Activated gamma-delta T cell treated with anti-CD3 and anti-CD28 coated beads, Interleukin-2, amount 50 U/mL, for 16 hours (primary cell): Measurements from ENCODE around the gene CCDC106.

ENCODE experiments used
- DNase-seq: peaks from one replicate; pipeline ENCODE4 v3.0.0-alpha.2; 2020; ENCODE audit warnings: low read depth

CCDC106 gene

DNA sequence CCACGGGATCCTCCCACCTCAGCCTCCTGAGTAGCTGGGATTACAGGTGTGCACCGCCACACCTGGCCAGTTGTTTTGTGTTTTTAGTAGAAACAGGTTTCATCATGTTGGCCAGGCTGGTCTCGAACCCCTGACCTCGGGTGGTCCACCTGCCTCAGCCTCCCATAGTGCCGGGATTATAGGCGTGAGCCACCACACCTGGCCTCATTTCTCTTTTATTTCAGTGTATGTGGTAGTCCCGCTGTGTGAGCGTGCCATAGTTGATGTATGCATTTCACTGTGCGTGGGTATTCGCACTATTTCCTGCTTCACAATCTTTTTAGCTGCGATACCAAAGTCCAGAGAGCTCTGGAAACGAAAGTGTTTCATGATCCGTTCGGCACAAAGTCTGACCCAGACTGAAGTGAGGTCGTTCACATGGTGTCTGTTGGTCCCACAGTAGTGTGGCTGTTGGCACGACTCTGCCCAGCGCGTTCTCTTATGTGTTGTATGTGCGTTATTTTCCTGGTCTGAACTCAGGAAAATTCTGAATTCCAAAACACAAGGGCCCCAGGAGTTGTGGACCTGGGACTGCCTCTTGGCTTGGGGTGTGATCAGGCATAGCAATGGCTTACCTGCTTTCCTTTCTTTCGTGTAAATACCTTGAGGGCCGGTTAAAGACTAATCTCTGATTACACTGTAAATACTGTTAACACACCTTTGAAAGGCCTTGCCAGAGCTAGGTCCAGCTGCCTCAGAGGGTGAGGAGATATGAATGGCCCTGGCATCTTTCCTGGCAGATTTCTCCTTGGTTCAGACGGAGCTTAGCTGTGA, 35.6 kb downstream of the CCDC106 start:
- no peak for DNase-seq

DNA sequence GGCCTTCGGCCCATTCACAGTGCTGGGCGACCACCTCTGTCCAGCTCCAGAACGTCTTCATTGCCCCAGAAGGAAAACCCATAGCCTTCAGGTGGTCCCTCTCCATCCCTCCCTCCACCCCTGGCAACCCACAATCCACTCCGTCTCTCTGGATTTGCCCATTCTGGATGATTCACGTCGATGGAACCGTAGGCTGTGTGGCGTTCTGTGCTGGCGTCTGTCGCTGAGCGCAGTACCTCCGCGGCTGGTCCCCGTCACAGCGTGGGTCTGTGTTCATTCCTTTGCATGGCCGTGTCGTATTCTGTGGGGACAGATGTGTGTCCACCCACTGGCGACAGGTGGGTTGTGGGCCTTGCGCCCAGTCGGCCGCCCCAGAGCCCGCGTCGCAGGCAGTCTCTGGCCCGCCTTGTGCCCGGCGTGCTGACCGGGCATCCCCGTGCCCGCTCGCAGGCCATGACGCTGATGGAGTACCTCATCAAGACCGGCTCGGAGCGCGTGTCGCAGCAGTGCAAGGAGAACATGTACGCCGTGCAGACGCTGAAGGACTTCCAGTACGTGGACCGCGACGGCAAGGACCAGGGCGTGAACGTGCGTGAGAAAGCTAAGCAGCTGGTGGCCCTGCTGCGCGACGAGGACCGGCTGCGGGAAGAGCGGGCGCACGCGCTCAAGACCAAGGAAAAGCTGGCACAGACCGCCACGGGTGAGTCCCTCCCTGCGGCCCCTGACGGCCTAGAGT, 37.1 kb downstream of the CCDC106 start:
- DNase-seq = no peak

DNA sequence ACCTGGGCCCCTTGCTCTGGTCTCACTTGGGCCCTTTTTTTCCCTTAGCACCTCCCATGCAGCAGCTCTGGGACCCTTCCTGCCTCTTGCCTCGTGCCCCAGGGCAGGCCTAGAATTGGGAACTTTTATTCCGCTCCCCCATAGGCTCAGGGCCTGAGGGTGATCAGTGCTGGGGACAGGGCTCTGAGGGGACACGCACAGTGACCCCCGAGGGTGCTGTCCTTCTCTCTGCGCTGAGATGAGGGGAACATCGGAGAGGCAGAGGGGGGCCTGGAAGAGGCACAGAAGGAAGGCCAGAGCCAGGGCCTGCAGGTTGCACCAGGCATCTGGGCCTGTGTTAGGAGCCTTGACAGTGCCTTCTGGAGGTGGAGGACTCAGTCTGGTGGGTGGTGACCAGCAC, 37.8 kb downstream of the CCDC106 start:
- no peak for DNase-seq

DNA sequence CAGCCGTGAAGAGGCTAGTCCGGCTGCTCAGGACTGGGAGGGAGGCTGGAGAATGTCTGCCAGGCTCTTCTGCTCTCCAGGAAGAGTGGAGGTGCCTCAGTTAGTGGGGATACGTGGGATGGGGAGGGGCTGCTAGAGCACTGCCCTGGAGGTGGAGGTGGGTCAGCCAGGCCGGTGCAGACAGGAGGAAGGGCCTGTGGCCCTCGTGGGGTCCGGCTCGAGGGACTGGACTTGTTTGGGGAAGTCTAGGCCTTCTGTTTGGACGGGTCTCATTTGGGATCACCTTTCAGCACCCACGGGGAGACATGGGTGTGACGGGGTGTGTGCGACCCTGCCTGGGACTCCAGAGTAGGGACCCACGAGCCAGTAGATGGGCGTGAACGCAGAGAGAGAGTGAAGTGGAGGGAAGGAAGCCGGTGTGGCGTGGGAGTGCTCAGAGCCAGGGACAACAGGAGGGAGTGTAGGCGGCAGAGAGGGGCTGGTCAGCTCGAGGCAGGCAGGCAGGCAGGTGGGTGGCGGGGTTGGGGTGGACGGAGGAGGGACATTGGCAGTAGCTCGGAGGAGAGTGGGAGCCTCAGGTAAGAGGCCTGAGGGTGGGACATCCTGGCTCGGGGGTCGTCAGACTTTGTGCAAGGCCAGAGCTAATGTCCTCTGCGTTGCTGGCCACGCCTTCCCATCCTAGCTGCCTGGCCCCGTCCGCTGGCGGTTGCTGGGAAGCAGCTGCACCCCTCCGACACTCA, 38.5 kb downstream of the CCDC106 start:
- DNase-seq = no peak

DNA sequence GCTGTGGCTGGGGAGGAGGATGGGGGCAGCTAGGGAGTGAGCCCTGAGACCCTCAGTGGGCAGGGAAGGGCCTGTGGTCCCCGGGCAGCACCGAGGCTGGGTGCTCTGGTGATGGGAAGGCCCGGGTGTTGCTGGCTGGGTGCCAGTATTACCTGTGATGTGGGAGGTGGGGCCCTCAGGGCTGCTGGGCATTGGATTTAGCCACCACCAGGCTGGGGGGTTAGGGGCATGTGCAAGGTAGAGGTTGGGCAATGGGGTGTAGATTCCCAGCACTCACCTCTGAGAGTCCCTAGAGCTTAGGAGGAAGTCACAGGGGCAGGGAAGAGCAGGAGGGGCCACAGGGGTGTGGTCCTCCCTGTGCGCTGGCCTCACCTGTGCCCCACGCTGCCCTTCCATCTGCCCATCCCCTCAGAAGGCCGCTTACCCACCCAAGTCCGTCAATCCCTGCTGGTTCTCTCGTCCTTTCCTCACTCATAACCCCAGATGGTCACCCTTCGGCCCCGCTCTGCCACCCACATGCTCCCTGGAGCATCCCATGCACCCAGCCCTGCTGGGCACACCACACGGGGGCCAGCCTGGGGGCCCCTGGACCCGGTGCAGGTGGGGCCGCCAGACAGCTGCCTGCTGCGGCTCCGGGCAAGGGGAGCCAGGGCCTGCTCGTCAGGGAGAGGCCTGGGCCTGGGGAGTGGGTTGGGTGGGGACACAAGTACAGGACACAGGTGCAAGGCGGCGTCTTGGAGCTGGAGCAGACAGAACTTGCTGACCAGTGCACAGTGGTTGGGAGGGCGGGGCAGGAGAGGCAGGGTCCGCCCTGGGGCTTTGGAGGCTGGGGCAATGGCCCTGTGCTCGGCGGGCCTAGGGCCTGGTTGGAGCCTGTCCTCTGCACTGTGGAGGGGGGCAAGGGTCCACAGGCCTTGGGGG, 39.5 kb downstream of the CCDC106 start:
- DNase-seq = no peak

DNA sequence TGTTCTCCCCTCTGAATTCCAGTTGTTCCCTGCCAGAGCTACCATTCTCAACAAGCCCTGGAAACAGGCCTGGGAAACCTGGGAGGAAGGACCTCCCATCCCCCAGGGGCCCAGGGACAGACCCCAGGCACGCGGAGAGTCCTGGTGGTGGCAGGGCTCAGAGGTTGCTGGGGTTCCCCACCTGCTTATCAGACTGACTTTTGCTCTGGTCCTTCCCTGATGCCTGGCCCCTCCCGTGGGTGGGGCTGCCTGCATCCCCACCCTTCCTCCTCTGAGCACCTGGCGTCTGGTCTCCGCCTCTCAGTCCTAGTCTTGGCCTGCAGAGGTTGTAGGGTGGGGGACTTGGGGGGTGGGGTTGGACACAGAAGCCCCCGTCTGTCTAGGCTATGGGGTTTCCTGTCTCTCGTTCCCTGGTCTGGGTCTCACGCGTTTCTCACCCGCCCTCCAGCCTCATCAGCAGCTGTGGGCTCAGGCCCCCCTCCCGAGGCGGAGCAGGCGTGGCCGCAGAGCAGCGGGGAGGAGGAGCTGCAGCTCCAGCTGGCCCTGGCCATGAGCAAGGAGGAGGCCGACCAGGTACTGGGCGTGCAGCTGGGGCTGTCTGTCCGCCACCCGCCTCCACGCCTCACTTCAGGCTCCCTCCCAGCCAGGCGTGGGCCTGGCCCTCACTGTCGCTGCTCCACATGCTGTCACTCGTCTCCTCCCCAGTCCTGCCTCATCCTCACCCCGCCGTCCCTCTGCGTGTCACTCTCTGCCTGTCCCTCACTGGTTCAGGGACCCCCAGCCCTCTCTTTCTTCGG, 40.6 kb downstream of the CCDC106 start:
- no peak for DNase-seq

DNA sequence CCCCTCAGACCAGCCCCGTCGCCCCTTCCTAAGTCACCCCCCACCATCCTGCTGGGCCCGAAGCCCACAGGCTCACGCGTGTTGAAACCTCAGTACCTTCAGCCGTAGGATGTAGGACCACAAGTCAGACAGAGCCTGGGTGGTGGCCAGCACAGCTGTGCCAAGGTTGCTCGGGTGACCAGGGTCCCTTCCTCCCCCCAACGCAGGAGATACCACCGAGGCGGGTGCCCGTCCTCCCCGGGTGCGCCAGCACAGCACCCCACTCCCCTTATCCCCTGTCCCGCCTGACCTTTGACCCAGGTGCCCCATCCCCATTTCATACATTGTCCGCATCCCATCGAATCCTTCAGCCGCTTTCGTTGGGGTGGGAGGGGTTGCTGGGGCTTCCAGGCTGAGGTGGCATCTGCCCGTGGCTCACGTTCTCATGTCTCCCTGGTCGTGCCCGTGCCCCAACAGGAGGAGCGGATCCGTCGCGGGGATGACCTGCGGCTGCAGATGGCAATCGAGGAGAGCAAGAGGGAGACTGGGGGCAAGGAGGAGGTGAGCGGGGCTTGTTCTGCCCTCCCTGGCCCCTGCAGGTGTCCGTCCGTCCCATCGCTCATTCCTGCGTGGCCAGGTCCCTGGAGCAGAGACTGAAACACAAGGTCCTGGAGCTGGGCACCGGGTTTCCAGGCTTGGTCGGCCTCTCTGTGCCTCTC, 41.5 kb downstream of the CCDC106 start:
- no peak for DNase-seq

DNA sequence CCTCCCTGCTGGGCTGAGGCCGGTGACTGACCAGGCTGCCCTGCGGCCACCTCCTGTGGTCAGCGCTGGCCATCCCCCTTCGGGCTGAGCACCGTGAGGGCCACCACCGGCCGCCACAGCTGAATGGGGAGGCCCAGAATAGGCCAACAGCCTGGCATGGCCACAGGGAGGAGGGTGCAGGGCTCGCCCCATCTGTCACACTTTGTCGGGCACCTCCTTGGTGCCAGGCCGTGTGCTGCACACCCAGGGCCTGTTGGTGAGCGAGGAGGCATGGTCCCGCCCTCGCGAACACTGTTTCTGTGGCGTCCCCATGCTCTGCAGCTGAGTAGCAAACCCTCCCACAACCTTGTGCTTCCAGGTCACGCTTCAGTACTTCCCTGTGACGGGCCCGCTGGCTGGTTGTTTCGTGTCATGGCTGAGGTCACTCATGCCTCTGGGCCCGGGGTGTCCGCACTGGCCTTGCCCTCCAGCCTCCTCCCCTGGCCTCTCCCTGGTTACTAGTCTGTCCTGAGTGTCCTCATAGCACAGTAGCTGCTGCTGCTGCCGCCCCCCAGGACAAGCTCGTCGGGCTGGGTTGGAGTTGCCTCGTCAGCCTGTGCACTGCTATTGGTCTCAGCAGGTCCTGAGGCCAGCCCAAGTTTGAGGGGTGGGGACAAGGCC, 42.2 kb downstream of the CCDC106 start:
- no peak for DNase-seq

DNA sequence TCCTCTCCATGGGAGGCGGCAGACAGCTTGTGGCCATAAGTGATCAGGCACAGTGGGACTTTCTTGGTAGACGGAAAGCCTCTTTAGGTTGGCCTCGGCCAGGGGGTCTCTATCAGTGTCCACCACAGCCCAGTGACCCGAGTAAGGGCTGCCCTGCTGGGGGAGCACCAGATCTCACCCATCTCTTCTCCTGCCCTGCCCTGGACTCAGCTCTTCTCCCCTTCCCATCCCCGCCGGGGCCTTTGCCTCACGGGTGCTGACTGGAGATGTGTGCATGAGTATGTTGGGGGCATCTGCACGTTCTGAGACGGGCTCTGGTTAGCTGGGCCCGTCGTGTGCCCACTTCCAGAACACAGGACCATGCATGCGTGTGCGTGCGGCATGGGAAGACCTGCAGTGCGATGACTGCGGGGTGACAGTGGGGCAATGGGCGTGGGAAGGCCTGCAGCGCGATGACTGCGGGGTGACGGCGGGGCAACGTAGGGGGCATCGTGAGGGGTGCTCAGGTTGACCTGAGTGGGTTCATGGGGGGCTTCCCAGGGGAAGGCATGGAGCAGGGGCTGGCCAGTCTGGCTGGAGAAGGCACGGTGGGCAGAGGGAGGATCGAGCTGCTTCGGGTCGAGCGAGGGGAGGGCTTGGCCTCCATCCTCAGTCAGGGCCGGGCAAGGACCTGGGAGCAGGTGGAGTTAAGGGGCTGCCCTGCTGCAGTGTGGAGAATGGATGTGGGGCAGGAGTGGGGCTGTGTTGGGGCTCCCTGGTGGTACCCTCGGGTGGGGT, 42.9 kb downstream of the CCDC106 start:
- DNase-seq = no peak

DNA sequence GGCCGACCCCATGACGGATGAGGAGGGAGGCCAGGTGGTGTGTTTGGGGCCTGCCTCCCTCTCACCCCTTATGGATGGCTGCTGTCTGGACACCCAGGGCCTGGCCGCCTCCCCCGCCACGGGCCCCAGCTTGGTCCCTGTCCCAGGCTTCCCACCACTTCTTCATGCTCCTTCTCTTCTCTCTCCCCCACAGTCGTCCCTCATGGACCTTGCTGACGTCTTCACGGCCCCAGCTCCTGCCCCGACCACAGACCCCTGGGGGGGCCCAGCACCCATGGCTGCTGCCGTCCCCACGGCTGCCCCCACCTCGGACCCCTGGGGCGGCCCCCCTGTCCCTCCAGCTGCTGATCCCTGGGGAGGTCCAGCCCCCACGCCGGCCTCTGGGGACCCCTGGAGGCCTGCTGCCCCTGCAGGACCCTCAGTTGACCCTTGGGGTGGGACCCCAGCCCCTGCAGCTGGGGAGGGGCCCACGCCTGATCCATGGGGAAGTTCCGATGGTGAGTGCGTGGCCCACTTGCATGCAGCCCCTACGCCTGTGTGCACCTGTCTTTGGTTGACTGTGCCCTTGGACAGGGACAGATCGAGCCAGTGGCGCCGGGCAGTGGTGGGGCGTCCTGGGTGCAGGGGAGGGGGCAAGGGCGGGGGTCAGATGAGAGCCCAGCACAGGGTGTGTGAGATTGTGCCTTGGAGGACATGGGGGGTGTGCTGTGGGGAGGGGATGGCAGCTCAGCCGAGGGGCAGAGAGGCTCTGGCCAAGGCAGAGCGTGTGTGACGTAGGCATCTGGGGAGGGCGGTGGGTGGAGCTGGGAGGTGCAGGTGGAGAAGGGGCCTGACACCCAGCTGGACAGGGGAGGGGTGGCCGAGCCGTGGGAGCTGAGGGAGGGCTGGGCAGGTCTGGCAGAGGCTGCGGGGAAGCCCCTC, 43.8 kb downstream of the CCDC106 start:
- no peak for DNase-seq

DNA sequence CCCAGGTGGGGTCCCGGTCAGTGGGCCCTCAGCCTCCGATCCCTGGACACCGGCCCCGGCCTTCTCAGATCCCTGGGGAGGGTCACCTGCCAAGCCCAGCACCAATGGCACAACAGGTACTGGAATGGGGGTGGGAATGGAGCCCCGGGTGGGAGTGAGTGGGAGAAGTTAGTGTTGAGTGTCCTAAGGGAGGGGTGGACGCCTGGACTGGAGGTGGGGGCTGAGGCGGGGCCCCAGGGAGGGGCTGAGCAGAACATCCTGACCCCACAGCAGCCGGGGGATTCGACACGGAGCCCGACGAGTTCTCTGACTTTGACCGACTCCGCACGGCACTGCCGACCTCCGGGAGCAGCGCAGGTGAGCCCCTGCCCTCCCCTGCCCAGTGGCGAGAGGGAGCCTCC, 44.7 kb downstream of the CCDC106 start:
- no peak for DNase-seq

DNA sequence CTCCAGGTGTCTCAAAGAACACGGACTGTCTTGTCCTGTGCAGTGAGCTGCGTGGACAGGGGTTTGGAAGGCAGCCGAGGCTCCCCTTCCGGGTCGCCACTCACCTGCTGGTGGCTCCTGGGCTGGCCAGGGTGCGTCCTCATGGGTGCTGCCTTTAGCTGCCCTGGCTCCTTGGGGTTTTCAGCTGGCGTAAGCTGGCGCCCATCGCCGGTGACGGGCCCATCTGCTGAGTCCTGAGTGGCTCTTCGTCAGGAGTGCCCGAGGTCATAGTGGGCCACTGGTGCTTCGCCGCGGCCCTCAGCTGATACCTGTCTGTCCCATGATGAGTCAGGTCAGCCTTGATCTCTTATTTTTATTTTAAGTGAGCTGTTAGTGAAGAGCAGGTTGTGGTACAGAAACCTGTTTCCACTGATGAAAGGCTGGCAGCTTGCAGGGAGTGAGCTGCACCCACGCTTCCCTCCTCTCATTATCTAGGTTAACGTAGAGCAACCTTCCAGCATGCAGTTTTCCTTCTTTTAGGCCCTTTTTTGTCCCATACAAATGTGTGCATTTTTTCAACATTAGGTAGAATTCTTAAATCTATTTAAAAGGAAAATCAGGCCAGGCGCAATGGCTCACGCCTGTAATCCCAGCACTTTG, 45.4 kb downstream of the CCDC106 start:
- DNase-seq = no peak

DNA sequence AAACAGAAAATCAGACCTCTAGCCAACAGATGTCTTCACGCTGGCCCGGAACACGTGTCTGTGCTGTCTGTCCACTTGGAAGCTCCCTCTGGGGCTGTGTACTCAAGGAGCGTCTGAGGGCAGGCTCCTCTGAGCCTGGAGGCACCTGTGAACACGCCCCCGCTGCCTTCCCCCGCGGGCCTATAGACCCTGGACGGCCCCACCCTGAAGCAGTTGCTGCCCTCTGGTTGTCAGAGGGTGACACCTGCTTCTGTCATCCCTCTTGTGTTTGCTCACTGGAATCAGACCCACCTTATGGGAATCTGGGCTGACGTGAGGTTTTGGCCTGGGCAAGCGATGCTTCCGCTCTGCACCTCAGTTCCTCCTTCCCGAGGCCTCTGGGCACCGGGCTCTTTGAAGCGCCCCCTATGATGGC, 46.2 kb downstream of the CCDC106 start:
- no peak for DNase-seq

DNA sequence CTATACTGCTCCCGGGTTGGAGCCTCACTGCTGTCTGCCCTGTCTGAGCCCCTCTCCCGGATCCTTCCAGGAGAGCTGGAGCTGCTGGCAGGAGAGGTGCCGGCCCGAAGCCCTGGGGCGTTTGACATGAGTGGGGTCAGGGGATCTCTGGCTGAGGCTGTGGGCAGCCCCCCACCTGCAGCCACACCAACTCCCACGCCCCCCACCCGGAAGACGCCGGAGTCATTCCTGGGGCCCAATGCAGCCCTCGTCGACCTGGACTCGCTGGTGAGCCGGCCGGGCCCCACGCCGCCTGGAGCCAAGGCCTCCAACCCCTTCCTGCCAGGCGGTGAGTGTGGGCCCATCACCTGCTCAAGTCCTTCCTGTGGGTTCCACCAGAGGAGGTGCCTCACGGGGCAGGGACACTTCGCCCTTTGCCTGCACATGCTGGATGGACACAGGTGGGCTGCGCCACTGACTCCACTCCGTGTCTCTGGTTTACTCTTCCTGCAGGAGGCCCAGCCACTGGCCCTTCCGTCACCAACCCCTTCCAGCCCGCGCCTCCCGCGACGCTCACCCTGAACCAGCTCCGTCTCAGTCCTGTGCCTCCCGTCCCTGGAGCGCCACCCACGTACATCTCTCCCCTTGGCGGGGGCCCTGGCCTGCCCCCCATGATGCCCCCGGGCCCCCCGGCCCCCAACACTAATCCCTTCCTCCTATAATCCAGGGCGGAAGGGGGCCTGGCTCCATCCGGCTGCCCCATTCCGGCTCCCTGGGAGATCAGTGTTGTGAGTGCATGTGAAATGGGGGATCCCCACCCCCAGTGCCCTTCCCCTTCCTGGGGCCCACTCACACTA, 46.9 kb downstream of the CCDC106 start:
- no peak for DNase-seq

DNA sequence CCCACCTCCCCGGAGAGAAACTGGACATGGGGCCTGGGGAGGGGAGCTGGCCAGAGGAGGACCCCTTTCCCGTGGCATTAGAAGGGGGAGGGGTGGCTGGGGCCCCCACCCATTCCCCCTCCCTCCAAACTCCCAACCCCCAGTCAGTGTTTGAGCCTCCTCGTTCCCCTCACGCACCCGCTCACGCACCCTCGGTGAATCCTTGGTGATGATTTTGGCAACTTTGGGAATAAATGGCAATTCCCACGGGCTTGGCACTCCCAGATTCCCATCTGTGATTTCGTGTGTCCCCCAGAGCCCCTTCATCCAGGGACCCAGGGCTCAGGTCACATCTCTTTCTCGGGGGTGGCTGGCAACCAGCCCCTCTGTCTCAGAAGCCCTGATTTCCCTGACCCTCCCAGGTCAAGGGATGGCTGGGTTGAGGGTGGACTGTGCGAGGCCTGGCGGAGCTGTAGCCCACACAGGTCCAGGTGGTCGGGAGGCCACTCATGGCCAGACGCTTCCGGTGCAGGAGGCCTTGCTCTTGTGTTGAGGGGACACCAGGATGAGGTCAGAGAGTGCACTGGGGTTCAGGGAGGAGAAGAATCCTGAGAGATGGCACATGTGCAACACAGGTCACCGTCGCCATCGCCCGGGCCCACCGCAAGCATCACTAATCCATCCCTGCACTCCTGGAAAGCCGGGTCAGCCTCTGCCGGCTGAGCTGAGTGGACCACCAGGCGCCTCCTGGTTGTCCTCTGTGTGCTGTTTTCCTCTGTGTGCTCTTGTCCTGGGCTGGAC, 47.7 kb downstream of the CCDC106 start:
- no peak for DNase-seq
